GM23338 (cell line): ENCODE measurements around the gene FARS2.

Experiments used
- CREB1 ChIP-seq: fragments of 250-450 bp; sonication (Bioruptor Pico); IDR thresholded peaks from 2 replicates; pipeline ENCODE4 v1.5.0; 2020; ENCODE audit warnings: low read depth, mild to moderate bottlenecking, moderate library complexity
- EZH2 ChIP-seq: fragments of 200-600 bp; sonication (generic); IDR thresholded peaks from one replicate; pipeline ENCODE4 v1.8.0; 2017; ENCODE audit warnings: antibody characterized with exemption, mild to moderate bottlenecking, low read depth; ENCODE audit not compliant: unreplicated experiment
- EZH2phosphoT487 ChIP-seq: fragments of 200-600 bp; sonication (generic); IDR thresholded peaks from one replicate; pipeline ENCODE4 v1.8.1; 2018; ENCODE audit warnings: antibody characterized with exemption; ENCODE audit not compliant: unreplicated experiment
- POLR2AphosphoS5 ChIP-seq: IDR thresholded peaks from 2 replicates; pipeline ENCODE4 v1.6.1; 2016; ENCODE audit warnings: antibody characterized with exemption, low read depth
- STAT1 ChIP-seq: IDR thresholded peaks from one replicate; pipeline ENCODE4 v1.6.1; 2016; ENCODE audit warnings: antibody characterized with exemption; ENCODE audit not compliant: unreplicated experiment
- TF ChIP-seq, protein P1 (sequence below), 2 experiments: fragments of 200-600 bp in 1 of 2; sonication (generic) in 1 of 2; conservative IDR thresholded peaks; 2 replicates each; pipeline versions ENCODE4 v1.5.1 to v1.6.1; 2016 to 2017; ENCODE audit warnings: antibody characterized with exemption in 2 of 2, low read depth in 2 of 2, mild to moderate bottlenecking in 2 of 2, moderate library complexity in 1 of 2
- TF ChIP-seq, protein P2 (sequence below): IDR thresholded peaks from one replicate; pipeline ENCODE4 v1.6.1; 2018; ENCODE audit warnings: antibody characterized with exemption; ENCODE audit not compliant: unreplicated experiment
- TF ChIP-seq, protein P3 (sequence below): IDR thresholded peaks from 2 replicates; pipeline ENCODE4 v1.6.1; 2016; ENCODE audit warnings: antibody characterized with exemption

DNA sequence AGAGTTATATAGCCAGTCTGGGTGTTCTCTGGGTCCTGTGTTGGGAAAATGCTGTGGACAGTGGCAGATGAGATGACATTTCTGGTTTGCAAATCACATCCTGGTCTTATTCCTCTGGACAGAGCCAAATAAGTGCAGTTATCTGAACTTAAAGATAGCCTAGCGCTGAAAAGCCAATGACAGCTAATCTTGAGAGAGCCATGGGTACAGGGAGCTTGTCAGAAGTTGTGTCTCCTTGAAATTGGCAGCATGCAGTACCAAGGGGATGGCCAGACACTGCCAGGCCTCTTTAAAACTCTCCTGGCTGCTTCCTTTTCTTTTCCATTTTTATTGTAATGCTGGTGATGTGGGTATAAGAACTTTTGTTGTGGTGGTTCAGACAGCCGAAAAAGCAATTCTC, 362.5 kb downstream of the FARS2 start:
- TF ChIP-seq, protein P1, sequence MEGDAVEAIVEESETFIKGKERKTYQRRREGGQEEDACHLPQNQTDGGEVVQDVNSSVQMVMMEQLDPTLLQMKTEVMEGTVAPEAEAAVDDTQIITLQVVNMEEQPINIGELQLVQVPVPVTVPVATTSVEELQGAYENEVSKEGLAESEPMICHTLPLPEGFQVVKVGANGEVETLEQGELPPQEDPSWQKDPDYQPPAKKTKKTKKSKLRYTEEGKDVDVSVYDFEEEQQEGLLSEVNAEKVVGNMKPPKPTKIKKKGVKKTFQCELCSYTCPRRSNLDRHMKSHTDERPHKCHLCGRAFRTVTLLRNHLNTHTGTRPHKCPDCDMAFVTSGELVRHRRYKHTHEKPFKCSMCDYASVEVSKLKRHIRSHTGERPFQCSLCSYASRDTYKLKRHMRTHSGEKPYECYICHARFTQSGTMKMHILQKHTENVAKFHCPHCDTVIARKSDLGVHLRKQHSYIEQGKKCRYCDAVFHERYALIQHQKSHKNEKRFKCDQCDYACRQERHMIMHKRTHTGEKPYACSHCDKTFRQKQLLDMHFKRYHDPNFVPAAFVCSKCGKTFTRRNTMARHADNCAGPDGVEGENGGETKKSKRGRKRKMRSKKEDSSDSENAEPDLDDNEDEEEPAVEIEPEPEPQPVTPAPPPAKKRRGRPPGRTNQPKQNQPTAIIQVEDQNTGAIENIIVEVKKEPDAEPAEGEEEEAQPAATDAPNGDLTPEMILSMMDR (conservative IDR thresholded peaks at IDR 0.05; ENCODE audit: low read depth in 2 of 2) = no peak
- TF ChIP-seq, protein P2, sequence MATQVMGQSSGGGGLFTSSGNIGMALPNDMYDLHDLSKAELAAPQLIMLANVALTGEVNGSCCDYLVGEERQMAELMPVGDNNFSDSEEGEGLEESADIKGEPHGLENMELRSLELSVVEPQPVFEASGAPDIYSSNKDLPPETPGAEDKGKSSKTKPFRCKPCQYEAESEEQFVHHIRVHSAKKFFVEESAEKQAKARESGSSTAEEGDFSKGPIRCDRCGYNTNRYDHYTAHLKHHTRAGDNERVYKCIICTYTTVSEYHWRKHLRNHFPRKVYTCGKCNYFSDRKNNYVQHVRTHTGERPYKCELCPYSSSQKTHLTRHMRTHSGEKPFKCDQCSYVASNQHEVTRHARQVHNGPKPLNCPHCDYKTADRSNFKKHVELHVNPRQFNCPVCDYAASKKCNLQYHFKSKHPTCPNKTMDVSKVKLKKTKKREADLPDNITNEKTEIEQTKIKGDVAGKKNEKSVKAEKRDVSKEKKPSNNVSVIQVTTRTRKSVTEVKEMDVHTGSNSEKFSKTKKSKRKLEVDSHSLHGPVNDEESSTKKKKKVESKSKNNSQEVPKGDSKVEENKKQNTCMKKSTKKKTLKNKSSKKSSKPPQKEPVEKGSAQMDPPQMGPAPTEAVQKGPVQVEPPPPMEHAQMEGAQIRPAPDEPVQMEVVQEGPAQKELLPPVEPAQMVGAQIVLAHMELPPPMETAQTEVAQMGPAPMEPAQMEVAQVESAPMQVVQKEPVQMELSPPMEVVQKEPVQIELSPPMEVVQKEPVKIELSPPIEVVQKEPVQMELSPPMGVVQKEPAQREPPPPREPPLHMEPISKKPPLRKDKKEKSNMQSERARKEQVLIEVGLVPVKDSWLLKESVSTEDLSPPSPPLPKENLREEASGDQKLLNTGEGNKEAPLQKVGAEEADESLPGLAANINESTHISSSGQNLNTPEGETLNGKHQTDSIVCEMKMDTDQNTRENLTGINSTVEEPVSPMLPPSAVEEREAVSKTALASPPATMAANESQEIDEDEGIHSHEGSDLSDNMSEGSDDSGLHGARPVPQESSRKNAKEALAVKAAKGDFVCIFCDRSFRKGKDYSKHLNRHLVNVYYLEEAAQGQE = no peak
- TF ChIP-seq POLR2AphosphoS5 = no peak
- no peak for TF ChIP-seq EZH2phosphoT487
- no peak for TF ChIP-seq EZH2
- TF ChIP-seq CREB1 (CRISPR knock-in tag) = no peak
- TF ChIP-seq STAT1 = no peak
- TF ChIP-seq, protein P3, sequence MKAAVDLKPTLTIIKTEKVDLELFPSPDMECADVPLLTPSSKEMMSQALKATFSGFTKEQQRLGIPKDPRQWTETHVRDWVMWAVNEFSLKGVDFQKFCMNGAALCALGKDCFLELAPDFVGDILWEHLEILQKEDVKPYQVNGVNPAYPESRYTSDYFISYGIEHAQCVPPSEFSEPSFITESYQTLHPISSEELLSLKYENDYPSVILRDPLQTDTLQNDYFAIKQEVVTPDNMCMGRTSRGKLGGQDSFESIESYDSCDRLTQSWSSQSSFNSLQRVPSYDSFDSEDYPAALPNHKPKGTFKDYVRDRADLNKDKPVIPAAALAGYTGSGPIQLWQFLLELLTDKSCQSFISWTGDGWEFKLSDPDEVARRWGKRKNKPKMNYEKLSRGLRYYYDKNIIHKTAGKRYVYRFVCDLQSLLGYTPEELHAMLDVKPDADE = no peak
